Gastroesophageal sphincter (tissue), 3 donors: ENCODE results near the gene GPHN.
"Not testable (repeated sequence)": the region's sequence is repeated elsewhere in the genome, so short reads cannot be mapped to it uniquely, and the experiment has no call there.

ENCODE experiments used
- POLR2A ChIP-seq, 2 donors: fragments of 450-650 bp; IDR thresholded peaks; one replicate each; pipeline ENCODE4 v1.6.1; 2017; ENCODE audit warnings: antibody characterized with exemption in 2 of 2, mild to moderate bottlenecking in 2 of 2, moderate library complexity in 1 of 2
- POLR2AphosphoS5 ChIP-seq: sonication (generic); formaldehyde crosslinking; IDR thresholded peaks from one replicate; pipeline ENCODE4 v1.6.1; 2017; ENCODE audit warnings: antibody characterized with exemption
- TF ChIP-seq, protein P1 (sequence below), 4 experiments: fragments of 200-600 bp in 2 of 4; fragments of 450-650 bp in 2 of 4; sonication (generic) in 1 of 4; IDR thresholded peaks; one replicate each; pipeline ENCODE4 v1.5.1; 2017 to 2019; ENCODE audit warnings: antibody characterized with exemption in 4 of 4, mild to moderate bottlenecking in 2 of 4, moderate library complexity in 2 of 4

DNA sequence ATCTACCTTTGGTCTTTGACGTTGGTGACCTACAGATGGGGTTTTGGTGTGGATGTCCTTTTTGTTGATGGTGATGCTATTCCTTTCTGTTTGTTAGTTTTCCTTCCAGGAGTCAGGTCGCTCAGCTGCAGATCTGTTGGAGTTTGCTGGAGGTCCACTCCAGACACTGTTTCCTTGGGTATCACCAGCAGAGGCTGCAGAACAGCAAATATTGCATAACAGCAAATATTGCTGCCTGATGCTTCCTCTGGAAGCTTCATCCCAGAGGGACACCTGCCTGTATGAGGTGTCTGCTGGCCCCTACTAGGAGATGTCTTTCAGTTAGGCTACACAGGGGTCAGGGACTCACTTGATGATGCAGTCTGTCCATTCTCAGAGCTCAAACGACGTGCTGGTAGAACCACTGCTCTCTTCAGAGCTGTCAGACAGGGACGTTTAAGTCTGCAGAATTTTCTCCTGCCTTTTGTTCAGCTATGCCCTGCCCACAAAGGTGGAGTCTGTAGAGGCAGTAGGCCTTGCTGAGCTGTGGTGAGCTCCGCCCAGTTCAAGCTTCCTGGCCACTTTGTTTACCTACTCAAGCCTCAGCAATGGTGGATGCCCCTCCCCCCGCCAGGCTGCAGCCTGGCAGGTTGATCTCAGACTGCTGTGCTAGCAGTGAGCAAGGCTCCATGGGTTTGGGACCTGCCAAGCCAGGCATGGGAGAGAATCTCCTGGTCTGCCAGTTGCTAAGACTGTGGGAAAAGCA lies 559.3 kb downstream of the GPHN start:
- TF ChIP-seq, protein P1, sequence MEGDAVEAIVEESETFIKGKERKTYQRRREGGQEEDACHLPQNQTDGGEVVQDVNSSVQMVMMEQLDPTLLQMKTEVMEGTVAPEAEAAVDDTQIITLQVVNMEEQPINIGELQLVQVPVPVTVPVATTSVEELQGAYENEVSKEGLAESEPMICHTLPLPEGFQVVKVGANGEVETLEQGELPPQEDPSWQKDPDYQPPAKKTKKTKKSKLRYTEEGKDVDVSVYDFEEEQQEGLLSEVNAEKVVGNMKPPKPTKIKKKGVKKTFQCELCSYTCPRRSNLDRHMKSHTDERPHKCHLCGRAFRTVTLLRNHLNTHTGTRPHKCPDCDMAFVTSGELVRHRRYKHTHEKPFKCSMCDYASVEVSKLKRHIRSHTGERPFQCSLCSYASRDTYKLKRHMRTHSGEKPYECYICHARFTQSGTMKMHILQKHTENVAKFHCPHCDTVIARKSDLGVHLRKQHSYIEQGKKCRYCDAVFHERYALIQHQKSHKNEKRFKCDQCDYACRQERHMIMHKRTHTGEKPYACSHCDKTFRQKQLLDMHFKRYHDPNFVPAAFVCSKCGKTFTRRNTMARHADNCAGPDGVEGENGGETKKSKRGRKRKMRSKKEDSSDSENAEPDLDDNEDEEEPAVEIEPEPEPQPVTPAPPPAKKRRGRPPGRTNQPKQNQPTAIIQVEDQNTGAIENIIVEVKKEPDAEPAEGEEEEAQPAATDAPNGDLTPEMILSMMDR (IDR thresholded peaks at IDR 0.05): not testable (repeated sequence)
- not testable (repeated sequence) for TF ChIP-seq POLR2AphosphoS5; POLR2A (IDR thresholded peaks at IDR 0.05)
